Measurements from ENCODE around the gene HCAR1.

The HCAR1 gene

DNA sequence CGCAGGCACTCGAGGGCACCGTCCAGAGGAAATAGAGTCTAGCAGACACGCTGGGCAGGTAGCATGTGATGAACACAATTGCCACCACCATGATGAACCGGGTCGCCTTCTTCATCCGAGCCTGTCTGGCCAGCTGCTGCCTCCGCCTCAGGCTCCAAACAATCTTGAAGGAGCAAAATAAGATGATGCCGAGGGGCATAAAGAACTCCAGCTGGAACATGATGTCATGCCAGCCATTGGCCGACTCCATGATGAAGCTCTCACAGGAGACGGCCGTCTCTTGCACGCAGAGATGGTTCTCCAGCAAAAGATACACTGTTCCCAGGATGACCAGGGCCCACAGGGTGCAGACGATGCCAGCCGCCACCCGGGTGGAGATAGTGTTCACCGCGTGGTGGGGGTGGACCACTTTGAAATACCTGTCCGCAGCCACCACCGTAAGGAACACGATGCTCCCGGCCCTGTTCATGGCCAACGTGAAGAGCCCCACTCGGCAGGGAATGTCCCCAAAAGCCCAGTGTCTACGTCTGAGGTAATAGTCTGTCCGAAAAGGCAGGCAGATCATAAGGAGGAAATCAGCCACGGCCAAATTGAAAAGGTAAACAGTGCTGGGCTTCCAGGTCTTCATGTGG lies 945 bp downstream of the HCAR1 start:
- no peak for TF ChIP-seq EZH2 (IDR thresholded peaks at IDR 0.05; ENCODE audit: borderline replicate concordance, low read depth, low read length, severe bottlenecking)
- Histone ChIP-seq H3K79me2 (ENCODE audit: insufficient read depth, low read length) (no peaks in the 10 kb centered on the region), H4K20me1 (ENCODE audit: insufficient read depth, low read length) (no peaks in the 10 kb centered on the region), H3K4me3 (ENCODE audit: low read depth in 1 of 2, low read length in 2 of 2) (no peak overlapping the region), H3K36me3 (ENCODE audit: insufficient read depth, low read length) (no peaks in the 10 kb centered on the region), H3K27ac (ENCODE audit: low read length) (no peak overlapping the region), H3K4me1 (ENCODE audit: insufficient read depth, low read length) (no peaks in the 10 kb centered on the region), H3K4me2 (ENCODE audit: insufficient read depth, low read length) (no peak overlapping the region), H2AFZ (ENCODE audit: low read depth, low read length) (no peak overlapping the region), H3K9me3 (ENCODE audit: insufficient read depth, low read length, severe bottlenecking) (no peaks in the 10 kb centered on the region), H3K9ac (ENCODE audit: low read depth, low read length) (no peak overlapping the region), H3K27me3 (ENCODE audit: insufficient read depth, low read length, poor library complexity) (no peaks in the 10 kb centered on the region)
- no peak for ATAC-seq (ENCODE audit: insufficient read depth, low read depth)
- DNase-seq = no peak

GRCh38 chr12:122726080-122726558 lies 4.5 kb downstream of the HCAR1 start:
- H3K9me3 ChIP-seq (ENCODE audit: insufficient read depth, low read length, severe bottlenecking) = no peaks in the 10 kb centered on the region
- H3K27ac ChIP-seq (ENCODE audit: low read length) = no peak overlapping the region
- no peaks in the 10 kb centered on the region for H4K20me1 ChIP-seq (ENCODE audit: insufficient read depth, low read length)
- no peaks in the 10 kb centered on the region for H3K4me1 ChIP-seq (ENCODE audit: insufficient read depth, low read length)
- H3K36me3 ChIP-seq (ENCODE audit: insufficient read depth, low read length) = no peaks in the 10 kb centered on the region
- no peak overlapping the region for H2AFZ ChIP-seq (ENCODE audit: low read depth, low read length)
- H3K27me3 ChIP-seq (ENCODE audit: insufficient read depth, low read length, poor library complexity) = no peaks in the 10 kb centered on the region
- no peak overlapping the region for H3K4me2 ChIP-seq (ENCODE audit: insufficient read depth, low read length)
- ATAC-seq (ENCODE audit: insufficient read depth, low read depth) (no peak), DNase-seq (no peak)
- H3K79me2 ChIP-seq (ENCODE audit: insufficient read depth, low read length) = no peaks in the 10 kb centered on the region
- TF ChIP-seq CTCF (IDR thresholded peaks at IDR 0.05; ENCODE audit: borderline replicate concordance, extremely low read depth, low read length, poor library complexity, severe bottlenecking) (no peak), EZH2 (IDR thresholded peaks at IDR 0.05; ENCODE audit: borderline replicate concordance, low read depth, low read length, severe bottlenecking) (no peak)
- no peak overlapping the region for H3K9ac ChIP-seq (ENCODE audit: low read depth, low read length)
- H3K4me3 ChIP-seq (ENCODE audit: low read depth in 1 of 2, low read length in 2 of 2) = no peak overlapping the region

GRCh38 chr12:122725452-122726079 lies 5.1 kb downstream of the HCAR1 start:
- Histone ChIP-seq H3K27me3 (ENCODE audit: insufficient read depth, low read length, poor library complexity) (no peaks in the 10 kb centered on the region), H3K9me3 (ENCODE audit: insufficient read depth, low read length, severe bottlenecking) (no peaks in the 10 kb centered on the region), H3K4me2 (ENCODE audit: insufficient read depth, low read length) (no peak overlapping the region), H3K27ac (ENCODE audit: low read length) (no peak overlapping the region), H3K4me1 (ENCODE audit: insufficient read depth, low read length) (no peaks in the 10 kb centered on the region), H3K9ac (ENCODE audit: low read depth, low read length) (no peak overlapping the region), H3K36me3 (ENCODE audit: insufficient read depth, low read length) (no peaks in the 10 kb centered on the region), H2AFZ (ENCODE audit: low read depth, low read length) (no peak overlapping the region), H3K79me2 (ENCODE audit: insufficient read depth, low read length) (no peaks in the 10 kb centered on the region), H4K20me1 (ENCODE audit: insufficient read depth, low read length) (no peaks in the 10 kb centered on the region), H3K4me3 (ENCODE audit: low read depth in 1 of 2, low read length in 2 of 2) (no peak overlapping the region)
- TF ChIP-seq EZH2 (IDR thresholded peaks at IDR 0.05; ENCODE audit: borderline replicate concordance, low read depth, low read length, severe bottlenecking) = no peak
- no peak for TF ChIP-seq CTCF (IDR thresholded peaks at IDR 0.05; ENCODE audit: borderline replicate concordance, extremely low read depth, low read length, poor library complexity, severe bottlenecking)
- DNase-seq (no peak), ATAC-seq (ENCODE audit: insufficient read depth, low read depth) (no peak)

- no peak overlapping the region for H3K4me3 ChIP-seq (ENCODE audit: low read depth in 1 of 2, low read length in 2 of 2)
- no peak overlapping the region for H3K27ac ChIP-seq (ENCODE audit: low read length)
- H3K4me1 ChIP-seq (ENCODE audit: insufficient read depth, low read length) = no peaks in the 10 kb centered on the region
- H3K9me3 ChIP-seq (ENCODE audit: insufficient read depth, low read length, severe bottlenecking) = no peaks in the 10 kb centered on the region
- ATAC-seq (ENCODE audit: insufficient read depth, low read depth) = no peak
- no peaks in the 10 kb centered on the region for H4K20me1 ChIP-seq (ENCODE audit: insufficient read depth, low read length)
- TF ChIP-seq CTCF (IDR thresholded peaks at IDR 0.05; ENCODE audit: borderline replicate concordance, extremely low read depth, low read length, poor library complexity, severe bottlenecking) (no peak), EZH2 (IDR thresholded peaks at IDR 0.05; ENCODE audit: borderline replicate concordance, low read depth, low read length, severe bottlenecking) (no peak)
- H3K36me3 ChIP-seq (ENCODE audit: insufficient read depth, low read length) = no peaks in the 10 kb centered on the region
- H3K27me3 ChIP-seq (ENCODE audit: insufficient read depth, low read length, poor library complexity) = no peaks in the 10 kb centered on the region
- no peak overlapping the region for H3K9ac ChIP-seq (ENCODE audit: low read depth, low read length)
- DNase-seq = no peak
- H2AFZ ChIP-seq (ENCODE audit: low read depth, low read length) = no peak overlapping the region
- no peak overlapping the region for H3K4me2 ChIP-seq (ENCODE audit: insufficient read depth, low read length)
- no peaks in the 10 kb centered on the region for H3K79me2 ChIP-seq (ENCODE audit: insufficient read depth, low read length)
Measured at GRCh38 chr12:122724641-122725243, 5.9 kb downstream of the HCAR1 start.

Data from DND-41 (cell line).